ENCODE data around the gene PPP2R5C.

PPP2R5C gene

GRCh38 chr14:101819251-101819990 is 57.9 kb downstream of the PPP2R5C start:
- peak; percentile 72 for DNase-seq

GRCh38 chr14:101820283-101820798 is 58.8 kb downstream of the PPP2R5C start:
- DNase-seq: peak; percentile 61

GRCh38 chr14:101821528-101821927 is 60.0 kb downstream of the PPP2R5C start:
- peak; percentile 55 for DNase-seq

GRCh38 chr14:101823066-101823465 is 61.6 kb downstream of the PPP2R5C start:
- DNase-seq: no peak

- peak; percentile 83 for DNase-seq
These were observed 62.1 kb downstream of the PPP2R5C start for GRCh38 chr14:101823511-101824120.

- DNase-seq: no peak
These were observed 62.8 kb downstream of the PPP2R5C start for GRCh38 chr14:101824339-101824727.

- no peak for DNase-seq
These were observed 64.3 kb downstream of the PPP2R5C start for GRCh38 chr14:101825797-101826196.

- DNase-seq: no peak
These were observed 64.8 kb downstream of the PPP2R5C start for GRCh38 chr14:101826351-101826750.

GRCh38 chr14:101827286-101827685 is 65.8 kb downstream of the PPP2R5C start:
- no peak for DNase-seq

- DNase-seq: no peak
These were observed 66.5 kb downstream of the PPP2R5C start for GRCh38 chr14:101828046-101828445.

GRCh38 chr14:101830271-101830670 is 68.8 kb downstream of the PPP2R5C start:
- no peak for DNase-seq

GRCh38 chr14:101833045-101833444 is 71.5 kb downstream of the PPP2R5C start:
- no peak for DNase-seq

GRCh38 chr14:101834397-101834796 is 72.9 kb downstream of the PPP2R5C start:
- no peak for DNase-seq

- no peak for DNase-seq
These were observed 73.5 kb downstream of the PPP2R5C start for GRCh38 chr14:101834800-101835547.

GRCh38 chr14:101835566-101835965 is 74.1 kb downstream of the PPP2R5C start:
- DNase-seq: no peak

GRCh38 chr14:101836135-101836534 is 74.6 kb downstream of the PPP2R5C start:
- no peak for DNase-seq

- DNase-seq: no peak
These were observed 77.0 kb downstream of the PPP2R5C start for GRCh38 chr14:101838476-101838875.

GRCh38 chr14:101839236-101839635 is 77.7 kb downstream of the PPP2R5C start:
- DNase-seq: peak; percentile 61

- DNase-seq: no peak
These were observed 78.2 kb downstream of the PPP2R5C start for GRCh38 chr14:101839661-101840060.

GRCh38 chr14:101840649-101841369 is 79.3 kb downstream of the PPP2R5C start:
- DNase-seq: no peak

- DNase-seq: no peak
These were observed 81.5 kb downstream of the PPP2R5C start for GRCh38 chr14:101843038-101843437.

- DNase-seq: peak; percentile 69
These were observed 82.2 kb downstream of the PPP2R5C start for GRCh38 chr14:101843665-101844064.

- no peak for DNase-seq
These were observed 82.7 kb downstream of the PPP2R5C start for GRCh38 chr14:101844219-101844618.
